Measurements from ENCODE around the gene CNTNAP2.

CNTNAP2 gene

DNA sequence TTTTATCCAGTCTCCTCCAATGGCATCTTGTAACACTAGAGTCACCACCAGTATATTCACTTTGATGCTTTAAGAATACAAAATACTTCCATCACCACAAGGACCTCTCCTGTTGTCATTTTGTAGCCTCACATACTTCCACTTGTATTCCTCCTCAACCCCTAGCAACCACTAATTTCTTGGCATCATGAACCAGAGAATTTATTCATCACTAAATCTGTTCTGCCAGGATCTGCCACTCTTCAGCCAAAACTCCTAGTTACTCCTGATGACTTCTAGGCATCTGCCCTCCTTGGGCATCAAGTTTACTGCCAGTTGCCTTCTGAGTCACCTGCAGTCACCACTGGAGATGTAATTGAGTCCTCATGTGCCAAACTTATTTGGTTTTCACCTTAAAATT lies 906.8 kb downstream of the CNTNAP2 start:
- no peak for TF ChIP-seq SUZ12 (IDR thresholded peaks at IDR 0.05)
- no peak for TF ChIP-seq BHLHE40 (IDR thresholded peaks at IDR 0.05; ENCODE audit: borderline replicate concordance)
- no peak for TF ChIP-seq HDGF (IDR thresholded peaks at IDR 0.05; ENCODE audit: borderline replicate concordance)
- TF ChIP-seq FOXM1 (IDR thresholded peaks at IDR 0.05; ENCODE audit: borderline replicate concordance), result no peak
- no peak for TF ChIP-seq LEF1 (IDR thresholded peaks at IDR 0.05; ENCODE audit: borderline replicate concordance)
- TF ChIP-seq TARDBP (IDR thresholded peaks at IDR 0.05), result no peak
- TF ChIP-seq ZNF384 (IDR thresholded peaks at IDR 0.05), result no peak
- no peak for TF ChIP-seq CTBP1 (IDR thresholded peaks at IDR 0.05; ENCODE audit: borderline replicate concordance)
- TF ChIP-seq SP1 (IDR thresholded peaks at IDR 0.05), result no peak
- TF ChIP-seq L3MBTL2 (conservative IDR thresholded peaks at IDR 0.05), result no peak
- TF ChIP-seq FOXA1 (IDR thresholded peaks at IDR 0.05), result no peak
- TF ChIP-seq NFRKB (IDR thresholded peaks at IDR 0.05), result no peak
- no peak for TF ChIP-seq ARNT (IDR thresholded peaks at IDR 0.05)
- DNase-seq (ENCODE audit: extremely low spot score), result no peak
- CTCF ChIA-PET, result no interaction called here
- POLR2A ChIA-PET, result no interaction called here

DNA sequence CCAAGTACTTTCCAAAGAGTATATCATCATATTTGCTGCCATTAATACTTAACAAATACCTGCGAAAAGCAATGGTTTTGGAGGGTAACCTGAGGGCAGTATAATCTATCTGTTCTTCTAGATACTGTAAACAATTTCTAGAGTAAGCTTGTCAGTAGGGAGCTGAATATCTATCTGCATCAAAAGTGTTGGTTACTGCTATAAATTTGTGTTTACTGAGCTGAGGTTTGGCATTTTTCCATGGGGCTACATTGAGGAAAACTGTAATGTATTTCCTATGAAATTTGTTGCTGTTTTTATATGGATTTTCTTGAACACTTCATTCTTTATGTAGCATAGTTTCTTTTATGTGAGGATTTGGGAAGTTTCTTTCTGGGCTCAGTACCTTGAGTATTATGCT lies 913.4 kb downstream of the CNTNAP2 start:
- DNase-seq (ENCODE audit: extremely low spot score), result no peak
- TF ChIP-seq BHLHE40 (IDR thresholded peaks at IDR 0.05; ENCODE audit: borderline replicate concordance) (no peak), ZNF384 (IDR thresholded peaks at IDR 0.05) (no peak), HDGF (IDR thresholded peaks at IDR 0.05; ENCODE audit: borderline replicate concordance) (no peak), FOXK2 (IDR thresholded peaks at IDR 0.05) (no peak), NFRKB (IDR thresholded peaks at IDR 0.05) (no peak), CTBP1 (IDR thresholded peaks at IDR 0.05; ENCODE audit: borderline replicate concordance) (no peak), LEF1 (IDR thresholded peaks at IDR 0.05; ENCODE audit: borderline replicate concordance) (no peak), SP1 (IDR thresholded peaks at IDR 0.05) (no peak), L3MBTL2 (conservative IDR thresholded peaks at IDR 0.05) (no peak), ARNT (IDR thresholded peaks at IDR 0.05) (no peak), PKNOX1 (IDR thresholded peaks at IDR 0.05) (no peak)
- ChIA-PET POLR2A (no interaction called here), CTCF (interaction anchor here (0.6 kb wide), 2 partner anchors 58 to 257 kb away, joined by 3 read pairs; no protein-coding TSS in a partner anchor)

DNA sequence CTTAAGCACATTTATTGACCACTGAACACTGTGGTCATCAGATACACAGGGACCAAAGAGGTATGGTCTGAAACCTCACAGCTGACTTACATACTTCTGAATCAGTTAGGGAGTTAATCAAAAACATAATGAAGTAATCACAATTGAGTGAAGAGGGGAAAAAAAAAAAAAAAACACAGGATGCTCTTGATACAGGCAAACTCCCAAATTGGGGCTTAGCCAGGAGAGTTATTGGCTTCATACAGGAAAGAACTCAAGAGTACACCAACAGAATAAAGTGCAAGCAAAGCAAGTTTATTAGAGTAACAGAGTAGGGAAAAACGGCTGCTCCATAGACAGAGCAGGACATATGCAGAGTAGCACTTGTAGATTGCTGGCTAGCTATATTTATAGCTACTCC lies 917.0 kb downstream of the CNTNAP2 start:
- ChIA-PET POLR2A (interaction anchor here (0.7 kb wide), 1 partner anchor 63 kb away, joined by 3 read pairs; no protein-coding TSS in a partner anchor), CTCF (no interaction called here)
- no peak for DNase-seq (ENCODE audit: extremely low spot score)
- TF ChIP-seq CTBP1 (IDR thresholded peaks at IDR 0.05; ENCODE audit: borderline replicate concordance) (no peak), BHLHE40 (IDR thresholded peaks at IDR 0.05; ENCODE audit: borderline replicate concordance) (no peak), FOXK2 (IDR thresholded peaks at IDR 0.05) (no peak), LEF1 (IDR thresholded peaks at IDR 0.05; ENCODE audit: borderline replicate concordance) (no peak), SUZ12 (IDR thresholded peaks at IDR 0.05) (no peak), ZNF384 (IDR thresholded peaks at IDR 0.05) (no peak), L3MBTL2 (conservative IDR thresholded peaks at IDR 0.05) (no peak), ARNT (IDR thresholded peaks at IDR 0.05) (no peak), FOXM1 (IDR thresholded peaks at IDR 0.05; ENCODE audit: borderline replicate concordance) (no peak), SP1 (IDR thresholded peaks at IDR 0.05) (no peak), PKNOX1 (IDR thresholded peaks at IDR 0.05) (no peak), HDGF (IDR thresholded peaks at IDR 0.05; ENCODE audit: borderline replicate concordance) (no peak)

GRCh38 chr7:147041438-147041837 lies 924.8 kb downstream of the CNTNAP2 start:
- CTCF ChIA-PET, result no interaction called here
- no peak for TF ChIP-seq PKNOX1 (IDR thresholded peaks at IDR 0.05)
- no peak for TF ChIP-seq L3MBTL2 (conservative IDR thresholded peaks at IDR 0.05)
- TF ChIP-seq NFRKB (IDR thresholded peaks at IDR 0.05), result no peak
- TF ChIP-seq ELF4 (IDR thresholded peaks at IDR 0.05), result no peak
- TF ChIP-seq SP1 (IDR thresholded peaks at IDR 0.05), result no peak
- TF ChIP-seq FOXK2 (IDR thresholded peaks at IDR 0.05), result no peak
- TF ChIP-seq SUZ12 (IDR thresholded peaks at IDR 0.05), result no peak
- no peak for TF ChIP-seq CTBP1 (IDR thresholded peaks at IDR 0.05; ENCODE audit: borderline replicate concordance)
- TF ChIP-seq LEF1 (IDR thresholded peaks at IDR 0.05; ENCODE audit: borderline replicate concordance), result no peak
- TF ChIP-seq HDGF (IDR thresholded peaks at IDR 0.05; ENCODE audit: borderline replicate concordance), result no peak
- TF ChIP-seq BHLHE40 (IDR thresholded peaks at IDR 0.05; ENCODE audit: borderline replicate concordance), result no peak
- no peak for TF ChIP-seq ARNT (IDR thresholded peaks at IDR 0.05)
- no peak for TF ChIP-seq FOXA1 (IDR thresholded peaks at IDR 0.05)
- POLR2A ChIA-PET, result no interaction called here
- DNase-seq (ENCODE audit: extremely low spot score), result no peak

- TF ChIP-seq BHLHE40 (IDR thresholded peaks at IDR 0.05; ENCODE audit: borderline replicate concordance) (no peak), L3MBTL2 (conservative IDR thresholded peaks at IDR 0.05) (no peak), HDGF (IDR thresholded peaks at IDR 0.05; ENCODE audit: borderline replicate concordance) (no peak), FOXM1 (IDR thresholded peaks at IDR 0.05; ENCODE audit: borderline replicate concordance) (no peak), ELF4 (IDR thresholded peaks at IDR 0.05) (no peak), ARNT (IDR thresholded peaks at IDR 0.05) (no peak), ZNF384 (IDR thresholded peaks at IDR 0.05) (no peak)
- no peak for DNase-seq (ENCODE audit: extremely low spot score)
- ChIA-PET POLR2A (no interaction called here), CTCF (no interaction called here)
These were observed 928.3 kb downstream of the CNTNAP2 start for GRCh38 chr7:147044941-147045340.

DNA sequence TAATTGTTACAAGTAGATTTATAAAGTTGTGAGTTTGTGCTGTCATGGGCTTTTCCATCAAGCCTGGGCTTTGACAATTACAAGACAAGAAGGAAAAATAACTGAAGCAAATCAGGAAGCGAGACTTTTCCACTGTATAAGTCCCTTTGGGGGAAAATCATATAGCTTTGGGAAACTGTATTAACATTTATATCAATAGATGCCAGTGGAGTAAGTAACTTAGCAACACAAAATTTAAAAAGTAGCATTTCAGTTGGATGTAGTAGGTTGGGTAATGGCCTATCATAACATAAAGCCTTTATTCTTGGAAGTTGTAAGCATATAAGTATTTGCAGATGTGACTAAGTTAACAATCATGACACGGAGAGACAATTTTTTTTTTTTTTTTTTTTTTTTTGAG lies 931.1 kb downstream of the CNTNAP2 start:
- POLR2A ChIA-PET, result no interaction called here
- TF ChIP-seq FOXK2 (IDR thresholded peaks at IDR 0.05) (no peak), FOXA1 (IDR thresholded peaks at IDR 0.05) (no peak), CTBP1 (IDR thresholded peaks at IDR 0.05; ENCODE audit: borderline replicate concordance) (no peak), SP1 (IDR thresholded peaks at IDR 0.05) (no peak), NFRKB (IDR thresholded peaks at IDR 0.05) (no peak), HDGF (IDR thresholded peaks at IDR 0.05; ENCODE audit: borderline replicate concordance) (no peak), BHLHE40 (IDR thresholded peaks at IDR 0.05; ENCODE audit: borderline replicate concordance) (no peak), ARNT (IDR thresholded peaks at IDR 0.05) (no peak), L3MBTL2 (conservative IDR thresholded peaks at IDR 0.05) (no peak), SUZ12 (IDR thresholded peaks at IDR 0.05) (no peak), ZNF384 (IDR thresholded peaks at IDR 0.05) (no peak), ELF4 (IDR thresholded peaks at IDR 0.05) (no peak), PKNOX1 (IDR thresholded peaks at IDR 0.05) (no peak), FOXM1 (IDR thresholded peaks at IDR 0.05; ENCODE audit: borderline replicate concordance) (no peak), TARDBP (IDR thresholded peaks at IDR 0.05) (no peak), LEF1 (IDR thresholded peaks at IDR 0.05; ENCODE audit: borderline replicate concordance) (no peak)
- no peak for DNase-seq (ENCODE audit: extremely low spot score)
- CTCF ChIA-PET, result no interaction called here
